SK-MEL-5 (cell line): ENCODE measurements around the gene ILF2. TPM values are rescaled to one million over a fixed set of nuclear protein-coding genes. Genes with fewer than 3 reads are reported as not detected.

Source experiments
- DNase-seq: peaks from one replicate; pipeline ENCODE4 v3.0.0-alpha.2; 2016; ENCODE audit warnings: low read depth, low spot score
- in situ Hi-C: cut with HindIII; loops from 2 replicates; pipeline ENCODE4 v1.10.0; 2016; ENCODE audit warnings: low sequenced_read_pairs, high pct_unique_total_duplicates, low pct_unique_long_range_greater_than_20kb
- small RNA-seq, 2 experiments: library from RNA; depleted of rRNA; stranded (forward); fragments of <200 nt; gene quantifications; one replicate each; pipeline ENCODE3, GENCODE V24; 2014
- total RNA-seq: library from RNA; depleted of rRNA; stranded (reverse); fragments of >200 nt; shearing (Covaris generic); gene quantifications from 2 replicates; pipeline ENCODE4 v1.2.3, GENCODE V29; 2014; rRNA removed

ILF2 gene
- total RNA-seq, 1 experiment from 2014 or later: 415 TPM

GRCh38 chr1:153616917-153617311, 53.9 kb downstream of the ILF2 start:
- in situ Hi-C loops: no loop called here
- DNase-seq: no peak

GRCh38 chr1:153616144-153616916, 54.5 kb downstream of the ILF2 start, which contains the start of gene S100A14:
Gene S100A14 (minus strand): TSS chr1:153616325. CDS start chr1:153615858, 467 bp downstream.
- in situ Hi-C loops: no loop called here
- no peak for DNase-seq

DNA sequence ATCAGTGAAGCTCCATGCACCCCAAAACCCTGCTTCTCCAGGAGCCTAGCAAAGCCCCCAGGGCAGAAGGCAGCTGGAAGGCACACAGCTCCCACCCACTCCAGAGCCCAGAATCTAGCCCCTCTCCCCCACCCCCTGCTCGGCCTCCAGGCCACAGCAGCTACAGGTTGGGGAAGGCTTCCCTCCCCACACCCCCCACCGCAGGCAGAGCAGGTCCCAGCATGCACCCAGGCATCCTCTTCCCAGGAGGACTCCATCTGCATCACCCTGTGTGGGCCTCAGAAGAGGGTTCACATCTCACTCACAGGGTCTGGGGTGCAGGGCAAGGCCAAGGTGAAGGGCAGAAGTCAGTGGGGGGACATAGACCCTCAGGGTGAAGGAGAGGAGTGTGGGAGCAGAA, 55.4 kb downstream of the ILF2 start:
- DNase-seq: no peak

GRCh38 chr1:153614906-153615305, 55.9 kb downstream of the ILF2 start:
- no peak for DNase-seq
- in situ Hi-C loops: no loop called here

More for the DNA sequence above, 55.4 kb downstream of the ILF2 start:
- in situ Hi-C loops: no loop called here

GRCh38 chr1:153614189-153614900, 56.4 kb downstream of the ILF2 start:
- in situ Hi-C loops: no loop called here
- DNase-seq: no peak

GRCh38 chr1:153613406-153613805, 57.4 kb downstream of the ILF2 start:
- no peak for DNase-seq
- in situ Hi-C loops: no loop called here

GRCh38 chr1:153612755-153613331, 58.0 kb downstream of the ILF2 start, which contains the start of gene S100A16:
Gene S100A16 (minus strand): TSS chr1:153613137. CDS start chr1:153608151, 4,986 bp downstream.
- DNase-seq: no peak
- in situ Hi-C loops: no loop called here

- in situ Hi-C loops: no loop called here
These were observed 58.6 kb downstream of the ILF2 start for GRCh38 chr1:153612111-153612754.

More at GRCh38 chr1:153612111-153612754, 58.6 kb downstream of the ILF2 start:
- DNase-seq: no peak

Small RNAs within 50 kb of the gene (small RNA-seq; reads per million reads assigned to genes)
- gene MIR8083 (0 reads per million in 2 experiments), gene RN7SL372P (0 reads per million in 2 experiments)

Other genes starting within 250 kb of the ILF2 start
- not detected in 2 replicates for gene S100A7, start 210.3 kb downstream of the ILF2 start, total RNA-seq
- gene S100A6, start 135.0 kb downstream of the ILF2 start, total RNA-seq: 185 and 198 TPM in 2 replicates
- gene S100A5, start 130.1 kb downstream of the ILF2 start, total RNA-seq: not detected in 2 replicates
- gene S100A4, start 125.2 kb downstream of the ILF2 start, total RNA-seq: 0.51 TPM in 1 of 2 replicates, not detected in the other
- 0.63 TPM in 1 of 2 replicates, not detected in the other for gene S100A3, start 121.7 kb downstream of the ILF2 start, total RNA-seq
- gene S100A2, start 105.1 kb downstream of the ILF2 start, total RNA-seq: 0.24 and 2.2 TPM in 2 replicates
- 36.5 and 37.8 TPM in 2 replicates for gene S100A16, start 57.9 kb downstream of the ILF2 start, total RNA-seq
- not detected in 2 replicates for gene S100A14, start 54.7 kb downstream of the ILF2 start, total RNA-seq
- 247 and 266 TPM in 2 replicates for gene S100A13, start 43.5 kb downstream of the ILF2 start, total RNA-seq
- 563 and 586 TPM in 2 replicates for gene S100A1, start 42.6 kb downstream of the ILF2 start, total RNA-seq
- gene CHTOP, start 36.9 kb downstream of the ILF2 start, total RNA-seq: 59.3 and 62.0 TPM in 2 replicates
- 91.1 and 101 TPM in 2 replicates for gene SNAPIN, start 12.3 kb downstream of the ILF2 start, total RNA-seq
- gene NPR1, start 7.7 kb upstream of the ILF2 start, total RNA-seq: not detected in 2 replicates
- gene INTS3, start 57.1 kb upstream of the ILF2 start, total RNA-seq: 63.2 and 77.5 TPM in 2 replicates
- gene SLC27A3, start 104.4 kb upstream of the ILF2 start, total RNA-seq: 174 and 184 TPM in 2 replicates